Activated T-cell treated with anti-CD3 and anti-CD28 coated beads for 24 hours (primary cell): ENCODE results near the gene SPATA13.

ENCODE experiments used
- DNase-seq: peaks from one replicate; pipeline ENCODE4 v3.0.0-alpha.2; 2020; ENCODE audit warnings: low read depth

SPATA13 gene

DNA sequence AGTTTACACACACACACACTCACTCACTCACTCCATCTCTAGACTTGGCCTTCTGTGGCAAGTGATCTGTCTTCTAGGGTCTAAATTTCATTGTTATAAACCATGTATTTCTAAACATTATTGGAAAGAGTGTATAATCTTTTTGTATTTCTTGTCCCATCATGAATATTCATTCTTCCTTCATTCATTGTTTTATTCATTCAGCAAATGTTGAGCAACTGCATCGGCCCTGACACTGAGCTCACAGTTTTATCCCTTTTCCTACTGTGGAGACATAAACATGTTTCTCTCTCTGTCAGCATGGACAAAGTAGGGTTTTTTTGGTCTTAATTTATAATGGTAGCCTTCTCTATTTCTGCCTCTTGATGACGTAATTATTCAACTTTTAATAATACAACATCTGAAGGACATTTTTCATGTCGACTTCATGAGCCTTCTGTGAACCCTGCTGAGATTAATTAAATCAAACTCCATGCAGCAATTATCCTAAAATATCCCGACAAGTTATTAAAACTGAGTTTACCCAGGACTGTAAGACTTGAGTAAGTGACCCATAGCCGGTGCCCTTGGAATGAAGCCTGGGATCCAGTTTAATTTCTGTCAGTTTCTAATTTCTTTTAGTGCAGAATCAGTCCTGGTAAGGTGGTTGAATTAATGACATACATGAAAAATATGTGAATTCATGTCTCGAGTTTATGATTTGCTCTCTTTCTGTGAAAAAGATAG lies 7.3 kb downstream of the SPATA13 start:
- no peak for DNase-seq

DNA sequence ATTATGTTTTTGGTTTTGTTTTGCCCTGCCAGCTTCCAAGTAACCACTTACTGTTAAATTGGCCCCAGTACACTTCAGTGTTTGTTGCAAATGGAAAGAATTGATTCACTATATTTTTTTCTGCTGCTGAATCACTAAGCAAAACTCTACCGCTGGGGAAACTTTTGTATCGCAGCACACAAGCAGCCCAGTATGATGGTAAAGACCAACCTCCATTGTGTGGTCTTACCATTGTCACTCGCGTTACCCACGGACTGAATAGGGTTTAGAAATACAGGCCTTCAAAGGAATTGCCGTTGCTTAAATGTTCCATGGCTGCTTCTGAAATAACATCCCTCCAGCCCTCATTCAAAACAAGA lies 7.9 kb downstream of the SPATA13 start:
- DNase-seq, result no peak

DNA sequence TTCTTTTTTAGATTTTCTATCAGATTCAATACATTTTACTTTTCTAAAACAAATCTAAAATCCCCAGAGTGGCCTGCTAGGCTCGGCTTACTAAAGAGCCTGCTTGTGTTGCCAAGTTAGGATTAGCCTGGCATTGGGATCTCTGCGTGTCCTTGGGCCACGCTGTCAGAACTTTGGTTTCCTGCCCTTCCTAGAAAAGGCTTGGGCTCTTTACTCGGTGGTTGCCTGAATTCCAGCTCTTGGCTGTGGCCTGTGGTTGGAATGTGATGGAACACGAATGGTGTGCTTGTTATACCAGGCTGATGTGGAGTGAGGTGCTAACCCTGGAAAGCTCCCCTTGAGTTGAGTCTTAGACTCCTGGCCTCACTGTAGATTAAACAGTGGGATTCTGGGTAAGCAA lies 8.5 kb downstream of the SPATA13 start:
- DNase-seq, result no peak

DNA sequence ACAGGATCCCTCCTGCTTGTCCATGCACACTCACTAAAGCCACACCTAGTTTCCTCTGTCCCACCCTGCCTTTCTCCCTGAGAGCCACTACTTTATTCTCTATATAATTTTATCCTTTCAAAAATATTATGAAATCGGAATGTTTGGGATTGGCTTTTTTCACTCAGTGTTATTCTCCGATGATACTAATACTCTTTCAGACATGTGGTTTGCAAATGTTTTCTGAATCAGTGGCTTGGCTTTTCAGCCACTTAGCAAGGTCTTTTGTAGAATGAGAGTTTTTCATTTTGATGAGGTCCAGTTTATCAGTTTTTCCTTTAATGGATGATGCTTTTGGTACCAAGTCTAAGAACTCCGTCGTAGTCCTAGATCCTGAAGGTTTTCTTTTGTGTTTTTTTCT lies 11.6 kb downstream of the SPATA13 start:
- no peak for DNase-seq

DNA sequence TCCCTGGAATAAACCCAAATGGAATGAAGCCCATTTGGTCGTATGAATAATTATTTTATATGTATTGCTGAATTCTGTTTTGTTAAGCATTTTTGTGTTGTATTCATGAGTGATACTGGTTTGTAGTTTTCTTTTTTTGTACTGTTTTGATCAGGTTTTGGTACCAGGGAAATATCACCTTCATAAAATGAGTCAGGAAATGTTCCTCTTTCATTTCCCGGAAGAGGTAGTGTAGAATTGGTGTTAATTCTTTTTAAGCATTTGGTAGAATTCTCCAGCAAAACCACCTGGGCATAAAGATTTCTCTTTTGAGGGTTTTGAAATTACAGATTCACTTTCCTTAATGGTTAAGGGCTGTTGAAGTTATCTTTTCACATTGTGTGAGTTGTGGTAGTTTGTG lies 13.3 kb downstream of the SPATA13 start:
- DNase-seq, result no peak

DNA sequence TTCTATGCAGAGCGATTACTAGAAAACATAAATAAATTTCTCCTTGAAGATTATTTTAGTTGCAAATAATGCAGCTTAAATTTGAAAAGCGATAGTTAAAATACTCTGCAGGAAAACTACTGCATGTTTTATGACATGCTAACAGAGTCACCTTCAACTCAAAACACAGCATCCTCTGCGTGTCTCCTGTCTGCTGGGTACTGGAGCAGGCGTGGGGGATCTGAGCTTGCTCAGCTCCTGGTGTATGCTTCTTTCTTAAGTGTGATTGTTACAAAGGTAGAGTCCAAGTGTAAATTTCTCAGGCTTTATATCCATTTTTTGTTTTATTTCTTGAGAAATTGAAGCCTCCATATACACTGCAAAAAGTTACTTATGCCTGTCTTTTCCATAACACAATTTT lies 15.3 kb downstream of the SPATA13 start:
- no peak for DNase-seq

DNA sequence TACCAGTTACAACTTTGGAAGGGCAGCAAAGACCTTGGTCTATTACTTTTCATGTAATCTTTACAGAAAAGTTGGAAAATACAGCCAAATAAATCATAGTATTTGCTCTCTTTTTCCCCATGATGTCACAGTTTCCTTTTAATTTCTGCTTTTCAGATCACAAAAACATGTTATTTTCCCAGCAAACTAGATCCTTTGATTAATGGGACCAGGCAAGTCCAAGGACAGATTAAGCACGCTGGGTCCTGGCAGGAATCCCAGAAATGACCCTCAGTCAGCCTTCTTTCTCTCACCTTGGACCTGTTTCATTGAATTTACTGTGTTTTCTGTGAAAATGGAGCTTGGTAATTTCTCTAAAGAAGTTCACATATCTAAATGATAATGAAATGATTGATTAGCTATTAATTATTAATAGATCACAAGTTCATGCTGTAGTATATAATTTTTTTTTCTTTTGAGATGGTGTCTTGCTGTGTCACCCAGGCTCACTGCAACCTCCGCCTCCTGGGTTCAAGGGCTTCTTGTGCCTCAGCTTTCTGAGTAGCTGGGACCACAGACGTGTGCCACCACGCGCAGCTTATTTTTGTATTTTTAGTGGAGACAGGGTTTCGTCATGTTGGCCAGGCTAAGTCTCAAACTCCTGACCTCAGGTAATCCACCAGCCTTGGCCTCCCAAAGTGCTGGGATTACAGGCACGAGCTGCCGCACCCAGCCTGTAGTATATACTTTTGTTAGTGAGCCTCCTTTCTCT lies 16.0 kb downstream of the SPATA13 start:
- DNase-seq, result no peak

DNA sequence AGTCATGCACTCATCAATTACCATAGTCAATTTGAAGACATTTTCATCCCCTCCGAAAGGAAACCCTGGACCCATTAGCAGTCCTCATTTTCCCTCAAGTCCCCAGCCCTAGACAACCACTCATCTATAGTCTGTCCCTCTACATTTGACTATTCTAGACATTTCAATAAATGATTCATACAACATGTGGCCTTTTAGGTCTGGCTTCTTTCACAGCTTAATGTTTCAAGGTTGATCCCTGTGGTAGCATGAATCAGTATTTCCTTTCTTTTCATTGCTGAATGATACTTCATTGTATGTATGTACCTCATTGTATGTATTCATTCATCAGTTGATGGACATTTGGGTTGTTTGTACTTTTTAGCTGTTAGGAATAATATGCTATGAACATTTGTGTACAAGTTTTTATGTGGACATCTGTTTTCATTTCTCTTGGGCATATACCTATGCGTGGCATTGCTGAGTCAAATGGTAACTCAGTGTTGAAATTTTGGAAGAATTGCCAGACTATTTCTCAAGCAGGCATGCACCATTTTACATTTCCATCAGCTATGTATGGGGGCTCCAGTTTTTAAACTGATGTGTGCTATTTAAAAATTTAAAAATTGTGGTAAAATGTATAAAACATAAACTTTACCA lies 18.4 kb downstream of the SPATA13 start:
- no peak for DNase-seq

DNA sequence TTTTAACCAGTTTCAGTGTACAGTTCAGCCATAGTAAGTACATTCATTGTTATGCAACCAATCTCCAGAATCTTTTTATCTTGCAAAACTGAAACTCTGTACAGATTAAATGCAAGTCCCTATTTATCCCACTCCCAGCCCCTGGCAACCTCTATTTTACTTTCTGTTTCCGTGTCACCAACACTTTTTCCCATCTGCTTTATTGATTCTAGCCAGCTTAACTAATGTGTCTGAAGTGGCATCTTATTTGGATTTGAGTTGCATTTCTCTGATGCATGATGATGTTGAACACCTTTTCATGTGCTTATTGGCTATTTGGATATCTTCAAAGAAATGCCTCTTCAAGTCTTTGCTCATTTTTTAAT lies 18.9 kb downstream of the SPATA13 start:
- DNase-seq, result no peak

DNA sequence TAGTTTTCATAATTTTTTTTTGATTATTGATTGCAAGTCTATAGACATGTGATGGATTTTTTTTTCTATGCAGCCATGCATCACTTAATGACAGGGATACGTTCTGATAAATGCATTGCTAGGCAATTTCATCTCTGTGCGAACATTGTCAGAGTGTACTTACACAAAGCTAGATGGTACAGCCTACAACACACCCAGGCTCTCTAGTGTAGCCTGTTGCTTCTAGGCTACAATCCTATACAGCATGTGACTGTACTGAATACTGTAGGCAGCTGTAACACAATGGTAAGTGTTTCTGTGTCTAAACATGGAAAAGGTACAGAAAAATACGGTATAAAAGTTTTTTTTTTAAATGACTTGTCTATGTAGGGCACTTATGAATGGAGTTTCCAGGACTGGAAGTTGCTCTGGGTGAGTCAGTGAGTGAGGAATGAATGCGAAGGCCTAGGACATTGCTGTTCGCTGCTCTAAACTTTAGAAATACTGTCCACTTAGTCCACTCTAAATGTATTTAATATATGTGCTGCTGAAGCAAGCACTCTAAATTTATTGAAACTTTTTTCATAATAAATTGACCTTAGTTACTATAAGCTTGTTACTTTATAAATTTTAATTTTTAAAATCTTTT lies 20.3 kb downstream of the SPATA13 start:
- no peak for DNase-seq

DNA sequence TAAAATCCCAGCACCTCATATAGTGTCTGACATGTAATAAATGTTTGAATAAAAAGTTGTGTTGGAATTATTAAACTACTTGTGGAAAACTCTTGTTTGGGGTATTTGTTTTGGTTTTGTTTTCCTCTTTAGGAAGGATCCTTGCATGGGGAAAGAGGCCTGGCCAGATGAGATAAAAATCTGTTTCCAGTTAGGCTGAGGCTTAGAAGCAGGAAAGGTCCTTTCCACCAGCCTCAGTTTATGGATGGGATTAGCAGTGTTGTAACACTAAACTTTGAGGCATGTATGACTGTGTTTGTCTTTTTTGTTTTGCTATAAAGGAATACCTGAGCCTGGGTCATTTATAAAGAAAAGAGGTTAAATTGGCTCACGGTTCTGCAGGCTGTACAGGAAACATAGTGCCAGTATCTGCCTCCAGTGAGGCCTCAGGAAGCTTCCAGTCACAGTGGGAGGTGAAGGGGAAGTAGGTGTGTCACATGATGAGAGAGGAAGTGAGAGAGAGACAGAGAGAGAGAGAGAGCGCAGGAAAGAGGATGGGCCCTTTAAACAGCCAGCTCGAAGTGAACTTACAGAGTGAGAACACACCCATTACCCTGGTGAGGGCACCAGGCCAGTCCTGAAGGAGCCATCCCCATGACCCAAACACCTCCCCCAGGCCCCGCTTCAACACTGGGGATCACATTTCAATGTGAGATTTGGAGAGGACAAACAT lies 21.6 kb downstream of the SPATA13 start:
- no peak for DNase-seq

DNA sequence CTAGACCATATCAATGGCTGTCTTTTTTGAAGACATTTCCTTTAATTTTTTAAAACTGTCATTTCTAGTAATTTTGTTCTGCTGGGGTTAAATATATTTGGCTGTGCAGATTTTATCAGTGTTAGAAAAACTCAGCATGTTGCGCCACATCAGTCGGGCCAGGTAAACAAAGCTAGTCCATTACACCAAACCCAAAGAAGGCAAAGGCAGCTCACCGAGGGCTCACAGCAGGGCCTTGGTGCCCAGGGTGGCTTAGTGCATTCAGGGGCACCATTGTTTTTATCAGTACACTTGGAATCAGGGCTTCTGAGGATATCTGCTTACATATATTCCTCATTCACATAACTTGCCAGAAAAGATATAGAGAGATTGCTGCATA lies 22.2 kb downstream of the SPATA13 start:
- DNase-seq, result no peak

DNA sequence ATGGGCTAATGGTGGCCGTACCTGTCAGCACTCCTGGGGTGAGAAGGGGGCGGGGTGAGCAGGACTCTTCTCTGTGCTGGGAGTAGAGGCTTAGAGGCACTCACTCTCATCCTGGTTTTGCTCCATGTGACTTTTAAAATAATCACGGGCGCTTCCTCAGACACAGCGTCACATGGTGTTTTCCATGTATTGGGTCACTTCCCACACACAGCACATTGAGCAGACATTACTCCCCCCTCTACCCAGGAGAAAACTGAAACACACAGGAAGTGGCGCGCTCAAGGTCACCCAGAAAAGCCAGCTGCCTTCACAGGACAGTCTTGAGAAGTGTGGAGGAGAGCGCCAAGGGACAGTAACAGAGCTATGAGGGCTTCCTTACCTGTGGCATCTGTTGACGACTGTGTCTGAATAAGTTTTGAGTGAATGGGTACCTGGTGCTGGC lies 23.2 kb downstream of the SPATA13 start:
- no peak for DNase-seq

DNA sequence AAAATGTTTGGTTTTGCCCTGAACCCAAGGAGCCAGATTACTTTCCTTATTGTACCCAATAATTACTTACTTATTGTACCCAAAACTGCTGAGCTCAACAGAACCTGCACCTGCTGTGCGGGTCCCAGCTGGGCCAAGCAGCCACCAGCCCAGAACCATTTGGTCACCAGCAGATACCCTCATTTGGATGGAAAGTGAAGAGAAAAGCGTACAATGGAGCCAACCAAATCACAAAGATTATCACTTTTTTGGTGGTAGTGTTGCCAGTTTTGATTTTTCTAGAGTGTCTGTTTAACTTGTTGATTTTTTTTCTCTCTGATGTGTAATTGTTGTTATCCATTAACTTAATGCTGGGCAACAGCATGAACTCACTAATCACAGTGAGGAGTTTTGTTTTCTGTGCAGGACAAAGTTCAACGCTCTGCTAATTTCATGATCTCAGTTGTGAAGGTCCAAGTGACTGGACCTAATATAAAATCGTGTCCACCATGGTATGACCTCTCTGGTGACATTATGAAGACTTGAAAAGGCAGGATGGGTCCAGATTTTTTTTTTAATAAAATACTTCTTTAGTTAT lies 23.8 kb downstream of the SPATA13 start:
- no peak for DNase-seq

DNA sequence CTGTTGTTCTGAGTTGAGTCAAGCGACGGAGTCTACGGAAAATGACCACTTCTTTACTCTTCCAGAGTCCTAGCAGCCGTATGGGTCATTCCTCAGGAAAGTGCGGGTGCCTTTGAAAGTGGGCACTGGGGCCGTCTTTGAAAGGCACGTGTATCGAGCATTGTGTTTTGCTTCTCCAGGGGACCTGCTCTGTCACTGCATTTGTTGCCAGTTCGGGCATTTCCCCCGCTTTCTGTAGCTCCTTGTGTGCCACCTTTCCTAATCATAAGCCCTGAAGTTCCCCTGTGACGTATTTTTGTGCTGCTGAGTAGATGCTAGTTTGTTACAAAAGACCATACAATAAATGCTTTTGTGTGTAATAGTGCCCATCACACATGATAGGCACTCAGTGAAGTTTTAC lies 24.4 kb downstream of the SPATA13 start:
- DNase-seq, result no peak

DNA sequence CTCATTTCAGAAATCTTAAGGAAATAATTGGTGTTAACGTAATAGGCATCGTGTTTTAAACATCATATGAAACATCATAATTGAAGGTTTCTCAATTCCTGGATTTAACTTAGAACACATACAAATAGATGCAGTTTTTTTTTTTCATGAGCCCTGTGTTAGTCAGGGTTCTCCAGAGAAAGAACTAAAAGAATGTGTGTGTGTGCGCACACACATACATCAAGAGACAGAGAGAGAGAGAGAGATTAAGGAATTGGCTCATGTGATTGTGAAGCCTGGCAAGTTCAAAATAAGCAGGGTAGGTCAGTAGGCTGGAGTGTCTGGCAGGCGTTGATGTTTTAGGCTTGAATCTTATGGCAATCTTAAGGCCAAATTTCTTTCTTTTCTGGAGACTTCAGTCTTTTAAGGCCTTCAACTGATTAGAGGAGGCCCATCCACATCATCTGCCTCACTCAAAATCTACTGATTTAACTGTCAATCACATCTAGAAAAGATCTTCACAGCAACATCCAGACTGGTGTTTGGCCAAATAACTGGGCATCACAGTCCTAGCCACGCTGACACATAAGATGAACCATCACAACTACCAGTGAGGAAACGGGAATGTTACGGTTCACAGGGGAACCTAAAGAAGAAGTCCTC lies 25.2 kb downstream of the SPATA13 start:
- no peak for DNase-seq

DNA sequence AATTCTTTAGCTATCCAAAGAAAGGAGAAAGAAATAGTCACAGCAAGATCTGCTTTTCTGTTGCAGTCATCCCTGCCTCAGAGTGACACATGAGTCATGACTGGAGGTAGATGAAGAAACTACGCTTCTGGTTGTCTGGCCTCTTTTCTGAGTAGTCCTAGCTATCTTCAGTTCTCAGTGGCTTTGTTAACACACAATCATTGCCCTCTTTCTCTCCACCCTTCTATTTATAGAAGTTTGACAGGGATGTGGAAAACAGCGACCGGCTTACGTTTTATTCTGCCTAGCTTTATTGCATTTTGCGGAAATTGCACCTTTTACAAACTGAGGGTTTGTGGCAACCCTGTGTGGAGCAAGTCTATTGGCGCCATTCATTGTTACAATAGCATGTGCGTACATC lies 26.7 kb downstream of the SPATA13 start:
- no peak for DNase-seq

DNA sequence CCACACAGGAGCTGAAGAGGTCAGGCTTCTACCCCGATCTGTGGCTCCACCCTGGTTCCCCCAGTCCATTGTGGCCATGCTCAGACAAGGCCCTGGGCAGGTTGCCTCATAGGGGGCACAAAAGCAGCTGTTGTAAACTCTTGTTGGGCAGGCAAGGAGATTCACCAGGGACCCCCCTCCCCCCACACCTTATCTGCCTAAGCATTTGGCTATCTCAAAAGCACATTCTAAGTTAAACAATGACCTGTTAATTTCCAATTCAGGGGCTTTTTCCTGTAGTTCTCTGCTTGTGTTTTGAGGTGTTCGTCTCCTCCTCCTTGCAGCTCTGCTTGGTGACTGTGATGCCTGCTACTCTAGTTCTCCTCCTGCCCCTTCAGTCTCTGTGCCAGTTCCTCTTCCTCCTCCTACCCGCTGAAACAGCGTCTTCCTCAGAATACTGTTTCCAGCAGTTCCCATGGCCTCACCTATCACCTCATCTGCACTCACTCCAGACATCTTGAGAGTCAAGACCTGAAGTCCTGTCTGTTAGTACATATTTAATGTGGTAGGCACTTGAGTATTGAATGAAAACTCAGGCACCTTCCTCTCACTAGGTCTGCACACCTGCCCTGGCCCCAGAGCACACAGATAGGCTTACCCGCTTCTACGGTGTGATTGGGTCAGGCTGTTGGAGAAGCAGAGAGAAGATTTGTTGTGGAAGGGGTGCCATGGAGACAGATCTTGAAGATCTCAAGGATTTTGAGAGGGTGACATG lies 31.7 kb downstream of the SPATA13 start:
- no peak for DNase-seq

DNA sequence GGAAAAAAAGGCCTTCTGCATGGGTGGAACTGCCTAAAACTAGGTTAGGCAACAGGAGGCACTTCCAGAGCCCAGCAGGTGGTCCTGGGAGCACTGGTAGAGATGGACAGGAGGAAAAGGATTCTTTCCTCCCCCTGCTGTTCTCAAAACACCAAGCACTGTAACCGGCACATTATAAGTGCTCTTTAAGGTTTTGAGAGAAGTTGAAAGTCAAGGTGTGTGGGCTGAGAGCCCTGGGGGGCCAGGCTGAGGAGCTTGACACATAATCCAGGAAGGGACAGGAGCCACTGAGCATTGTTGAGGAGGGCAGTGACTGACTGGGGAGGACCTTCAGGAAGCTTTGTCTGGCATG lies 32.3 kb downstream of the SPATA13 start:
- no peak for DNase-seq

DNA sequence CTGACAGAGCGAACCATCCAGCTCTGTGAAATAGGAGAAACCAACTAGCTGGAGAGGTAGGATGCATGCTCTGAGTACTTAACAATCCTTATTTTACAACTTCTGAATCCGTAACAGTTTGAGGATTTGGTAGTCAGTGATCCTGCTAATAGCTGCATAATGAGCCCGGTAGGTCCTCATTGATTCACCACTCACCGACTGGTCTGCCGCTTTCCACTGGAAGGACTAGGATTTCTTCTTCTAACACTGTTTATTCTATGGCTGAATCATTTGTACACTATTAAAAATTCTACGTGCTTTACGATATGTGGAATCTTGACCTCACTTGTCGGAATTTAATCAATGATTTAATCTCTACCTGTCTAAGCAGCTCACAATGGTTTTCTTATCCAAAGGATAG lies 33.9 kb downstream of the SPATA13 start:
- DNase-seq, result no peak

DNA sequence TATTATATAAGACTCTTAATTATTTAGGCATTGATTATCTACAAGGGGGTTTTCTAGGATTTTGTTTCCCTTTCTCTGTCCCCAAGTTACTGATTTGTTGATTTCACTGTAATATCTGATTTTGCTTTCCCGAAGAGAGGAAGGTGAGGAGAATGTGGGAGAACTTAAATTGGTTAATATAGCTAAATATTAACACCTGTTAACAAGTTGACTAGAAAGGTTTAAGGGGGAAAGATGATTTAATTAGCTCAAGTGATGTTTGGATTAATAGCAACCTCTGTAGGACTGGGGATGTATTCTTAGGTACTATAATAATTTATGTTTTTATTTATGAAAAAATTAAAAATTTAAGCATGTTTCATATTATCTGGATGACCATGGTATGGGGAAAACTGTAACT lies 35.1 kb downstream of the SPATA13 start:
- DNase-seq, result no peak
